ENCODE measurements around the gene CDCP1.
"Not testable (repeated sequence)": the region's sequence is repeated elsewhere in the genome, so short reads cannot be mapped to it uniquely, and the experiment has no call there.

CDCP1 gene

GRCh38 chr3:45084820-45085816, 61.1 kb downstream of the CDCP1 start:
- no peak for DNase-seq (ENCODE audit: low spot score)

GRCh38 chr3:45084361-45084760, 61.8 kb downstream of the CDCP1 start:
- no peak for DNase-seq (ENCODE audit: low spot score)

GRCh38 chr3:45083023-45083422, 63.2 kb downstream of the CDCP1 start:
- DNase-seq (ENCODE audit: low spot score): no peak

- no peak for DNase-seq (ENCODE audit: low spot score)
Observed at GRCh38 chr3:45082142-45082538, 64.0 kb downstream of the CDCP1 start.

GRCh38 chr3:45081506-45082141, 64.6 kb downstream of the CDCP1 start:
- DNase-seq (ENCODE audit: low spot score): no peak

GRCh38 chr3:45080824-45081223, 65.4 kb downstream of the CDCP1 start:
- DNase-seq (ENCODE audit: low spot score): no peak

GRCh38 chr3:45079715-45080114, 66.5 kb downstream of the CDCP1 start:
- DNase-seq (ENCODE audit: low spot score): no peak

- DNase-seq (ENCODE audit: low spot score): no peak
Observed at GRCh38 chr3:45078910-45079522, 67.2 kb downstream of the CDCP1 start.

GRCh38 chr3:45078256-45078655, 67.9 kb downstream of the CDCP1 start:
- DNase-seq (ENCODE audit: low spot score): not testable (repeated sequence)

GRCh38 chr3:45075821-45076625, 70.2 kb downstream of the CDCP1 start:
- no peak for DNase-seq (ENCODE audit: low spot score)

GRCh38 chr3:45071075-45071474, 75.1 kb downstream of the CDCP1 start:
- no peak for DNase-seq (ENCODE audit: low spot score)

GRCh38 chr3:45067941-45068340, 78.2 kb downstream of the CDCP1 start:
- DNase-seq (ENCODE audit: low spot score): no peak

GRCh38 chr3:45067486-45067885, 78.7 kb downstream of the CDCP1 start:
- DNase-seq (ENCODE audit: low spot score): no peak

- DNase-seq (ENCODE audit: low spot score): no peak
Observed at GRCh38 chr3:45066109-45066801, 79.9 kb downstream of the CDCP1 start.

- DNase-seq (ENCODE audit: low spot score): no peak
Observed at GRCh38 chr3:45065373-45065720, 80.8 kb downstream of the CDCP1 start.

- peak; percentile 23 for DNase-seq (ENCODE audit: low spot score)
Observed at GRCh38 chr3:45064512-45065372, 81.4 kb downstream of the CDCP1 start.

- no peak for DNase-seq (ENCODE audit: low spot score)
Observed at GRCh38 chr3:45062697-45063070, 83.5 kb downstream of the CDCP1 start.

GRCh38 chr3:45060165-45060892, 85.8 kb downstream of the CDCP1 start:
- DNase-seq (ENCODE audit: low spot score): no peak

GRCh38 chr3:45059132-45059531, 87.0 kb downstream of the CDCP1 start:
- DNase-seq (ENCODE audit: low spot score): no peak

- no peak for DNase-seq (ENCODE audit: low spot score)
Observed at GRCh38 chr3:45057557-45057956, 88.6 kb downstream of the CDCP1 start.
